Spleen (tissue), 11 donors: ENCODE measurements around the gene KBTBD4. TPM values are rescaled to one million over a fixed set of nuclear protein-coding genes. Genes with fewer than 3 reads are reported as not detected.

Experiments
- DNase-seq: peaks from one replicate; pipeline ENCODE4 v3.0.0-alpha.2; 2020
- H3K27ac ChIP-seq, 8 donors: fragments of 200-600 bp; sonication (generic) in 7 of 8; 1 replicate in 4 of 8; 2 replicates in 4 of 8; pipeline versions ENCODE4 v1.5.0 to v1.8.0; 2016 to 2021; ENCODE audit warnings: inconsistent platforms in 4 of 8, mild to moderate bottlenecking in 4 of 8, moderate library complexity in 1 of 8
- H3K27me3 ChIP-seq, 7 donors: fragments of 200-600 bp; sonication (generic) in 6 of 7; replicated peaks in 1 of 7; 1 replicate in 4 of 7; 2 replicates in 3 of 7; pipeline versions ENCODE4 v1.5.0 to v1.8.0; 2016 to 2021; ENCODE audit warnings: inconsistent platforms in 3 of 7, mild to moderate bottlenecking in 1 of 7
- H3K36me3 ChIP-seq, 6 donors: fragments of 200-600 bp; sonication (generic) in 5 of 6; 1 replicate in 4 of 6; 2 replicates in 2 of 6; pipeline versions ENCODE4 v1.5.0 to v1.8.0; 2016 to 2021; ENCODE audit warnings: inconsistent platforms in 2 of 6
- H3K4me1 ChIP-seq, 6 donors: fragments of 200-600 bp; sonication (generic) in 5 of 6; 1 replicate in 3 of 6; 2 replicates in 3 of 6; pipeline versions ENCODE4 v1.5.0 to v1.8.0; 2016 to 2021; ENCODE audit warnings: inconsistent platforms in 3 of 6
- H3K4me3 ChIP-seq, 8 donors: fragments of 200-600 bp; sonication (generic) in 7 of 8; 1 replicate in 4 of 8; 2 replicates in 4 of 8; pipeline versions ENCODE4 v1.5.0 to v1.8.0; 2016 to 2021; ENCODE audit warnings: inconsistent platforms in 4 of 8, mild to moderate bottlenecking in 4 of 8, moderate library complexity in 2 of 8
- H3K9me3 ChIP-seq, 8 donors: fragments of 200-600 bp; sonication (generic) in 7 of 8; 1 replicate in 4 of 8; 2 replicates in 4 of 8; pipeline versions ENCODE4 v1.5.0 to v1.8.0; 2016 to 2021; ENCODE audit warnings: inconsistent platforms in 4 of 8
- POLR2A ChIP-seq, 3 donors: fragments of 450-650 bp; IDR thresholded peaks; one replicate each; pipeline ENCODE4 v1.5.1; 2017; ENCODE audit warnings: antibody characterized with exemption in 3 of 3, mild to moderate bottlenecking in 1 of 3
- POLR2AphosphoS5 ChIP-seq, 3 donors: sonication (generic); formaldehyde crosslinking; IDR thresholded peaks; one replicate each; pipeline ENCODE4 v1.5.1; 2017; ENCODE audit warnings: antibody characterized with exemption in 3 of 3
- WGBS, 5 donors: extraction: QIAGEN DNeasy Blood & Tissue Kit in 3 of 5; methylation state at CpG; one replicate each; pipeline versions ENCODE4 v1.1.5 to v1.1.7; 2013 to 2018; 5-methylcytosine and 5-hydroxymethylcytosine counted together
- intact Hi-C: fragments of 100-400 bp; cut with DNase I; formaldehyde crosslinking; loops from one replicate; pipeline ENCODE4 v1.15.0; 2023; ENCODE audit warnings: low total_unique reads
- polyA plus RNA-seq, 3 donors: library from polyadenylated mRNA; stranded (reverse); fragments of 200-250 nt; gene quantifications; one replicate each; pipeline ENCODE4 v1.2.1, GENCODE V29; 2013
- total RNA-seq, 7 donors: library from RNA; depleted of rRNA in 3 of 7; stranded (reverse); fragments of >200 nt in 3 of 7; fragmentation: NEBNext Ultra II Directional in 4 of 7; extraction: Animal tissue kit (Norgen Biotek cat#: 25700) in 4 of 7; gene quantifications; one replicate each; pipeline versions ENCODE4 v1.1.0 to v1.2.1, GENCODE V29; 2016 to 2021
- TF ChIP-seq, protein P1 (sequence below), 11 experiments: fragments of 200-600 bp in 7 of 11; fragments of 450-650 bp in 4 of 11; sonication (generic) in 4 of 11; IDR thresholded peaks in 8 of 11; conservative IDR thresholded peaks in 3 of 11; 1 replicate in 7 of 11; 2 replicates in 4 of 11; pipeline versions ENCODE4 v1.4.0 to v1.8.0; 2016 to 2021; ENCODE audit warnings: antibody characterized with exemption in 11 of 11, inconsistent platforms in 4 of 11, mild to moderate bottlenecking in 1 of 11
- donor health status: healthy with polysubstance abuse.
- donor health status: DM: no; HTN: no; CAD: no; lungs with moderate emphysema.
- donor health status: DM: no; HTN: no; CAD: no.
- donor health status: Bipolar disorder and iron deficiency.
- donor health status: healthy.
- donor health status: DM: no; HTN: no; CAD: no.
- donor health status: DM: yes; HTN: yes; CAD: no.

The KBTBD4 gene
- total and polyA plus RNA-seq, 10 donors = 8.7 to 22.4 (median 17.5) TPM

GRCh38 chr11:47605921-47606320 lies 27.2 kb upstream of the KBTBD4 start:
- no peak for TF ChIP-seq POLR2A (IDR thresholded peaks at IDR 0.05)
- TF ChIP-seq POLR2AphosphoS5 (IDR thresholded peaks at IDR 0.05) = no peak
- TF ChIP-seq, protein P1, sequence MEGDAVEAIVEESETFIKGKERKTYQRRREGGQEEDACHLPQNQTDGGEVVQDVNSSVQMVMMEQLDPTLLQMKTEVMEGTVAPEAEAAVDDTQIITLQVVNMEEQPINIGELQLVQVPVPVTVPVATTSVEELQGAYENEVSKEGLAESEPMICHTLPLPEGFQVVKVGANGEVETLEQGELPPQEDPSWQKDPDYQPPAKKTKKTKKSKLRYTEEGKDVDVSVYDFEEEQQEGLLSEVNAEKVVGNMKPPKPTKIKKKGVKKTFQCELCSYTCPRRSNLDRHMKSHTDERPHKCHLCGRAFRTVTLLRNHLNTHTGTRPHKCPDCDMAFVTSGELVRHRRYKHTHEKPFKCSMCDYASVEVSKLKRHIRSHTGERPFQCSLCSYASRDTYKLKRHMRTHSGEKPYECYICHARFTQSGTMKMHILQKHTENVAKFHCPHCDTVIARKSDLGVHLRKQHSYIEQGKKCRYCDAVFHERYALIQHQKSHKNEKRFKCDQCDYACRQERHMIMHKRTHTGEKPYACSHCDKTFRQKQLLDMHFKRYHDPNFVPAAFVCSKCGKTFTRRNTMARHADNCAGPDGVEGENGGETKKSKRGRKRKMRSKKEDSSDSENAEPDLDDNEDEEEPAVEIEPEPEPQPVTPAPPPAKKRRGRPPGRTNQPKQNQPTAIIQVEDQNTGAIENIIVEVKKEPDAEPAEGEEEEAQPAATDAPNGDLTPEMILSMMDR (IDR thresholded peaks at IDR 0.05 in 8 of 11, conservative IDR thresholded peaks at IDR 0.05 in 3 of 11) = no peak
- H3K36me3 ChIP-seq = peaks cover 0 to 7% (median under 1%) of the 10 kb centered on the region in 6 donors
- no peaks in the 10 kb centered on the region for H3K9me3 ChIP-seq
- H3K27ac ChIP-seq = no peak overlapping the region
- peaks cover 0 to 3% (median 0%) of the 10 kb centered on the region in 6 donors for H3K4me1 ChIP-seq
- no peak for DNase-seq
- intact Hi-C loops = no loop called here
- 87 to 96% (median 91%) methylated on average over 3 of the region's 3 CpGs for WGBS, 5 donors
- no peaks in the 10 kb centered on the region for H3K27me3 ChIP-seq
- no peak overlapping the region for H3K4me3 ChIP-seq

GRCh38 chr11:47603295-47603694 lies 24.5 kb upstream of the KBTBD4 start:
- intact Hi-C loops = no loop called here
- 87 to 98% (median 96%) methylated on average over 4 of the region's 4 CpGs for WGBS, 5 donors
- Histone ChIP-seq H3K27me3 (no peaks in the 10 kb centered on the region), H3K36me3 (no peaks in the 10 kb centered on the region), H3K4me3 (no peak overlapping the region), H3K27ac (no peak overlapping the region), H3K4me1 (no peaks in the 10 kb centered on the region), H3K9me3 (no peaks in the 10 kb centered on the region)
- no peak for DNase-seq
- TF ChIP-seq, protein P1 (IDR thresholded peaks at IDR 0.05 in 8 of 11, conservative IDR thresholded peaks at IDR 0.05 in 3 of 11) = no peak
- TF ChIP-seq POLR2A (IDR thresholded peaks at IDR 0.05) = no peak
- TF ChIP-seq POLR2AphosphoS5 (IDR thresholded peaks at IDR 0.05) = no peak

GRCh38 chr11:47599902-47600301 lies 21.1 kb upstream of the KBTBD4 start:
- 72 to 94% (median 79%) methylated on average over 4 of the region's 4 CpGs for WGBS, 5 donors
- H3K4me3 ChIP-seq = no peak overlapping the region
- no peak for DNase-seq
- no peaks in the 10 kb centered on the region for H3K36me3 ChIP-seq
- H3K27me3 ChIP-seq = peaks cover 0 to 13% (median 3%) of the 10 kb centered on the region in 7 donors
- intact Hi-C loops = no loop called here
- TF ChIP-seq, protein P1 (IDR thresholded peaks at IDR 0.05 in 8 of 11, conservative IDR thresholded peaks at IDR 0.05 in 3 of 11) = no peak
- TF ChIP-seq POLR2A (IDR thresholded peaks at IDR 0.05) (no peak), POLR2AphosphoS5 (IDR thresholded peaks at IDR 0.05) (no peak)
- H3K27ac ChIP-seq = no peak overlapping the region
- H3K4me1 ChIP-seq = peaks cover 0 to under 1% (median 0%) of the 10 kb centered on the region in 6 donors
- H3K9me3 ChIP-seq = no peaks in the 10 kb centered on the region

- Histone ChIP-seq H3K27me3 (peaks cover 0 to 41% (median 25%) of the 10 kb centered on the region in 7 donors), H3K4me3 (no peak overlapping the region), H3K36me3 (no peaks in the 10 kb centered on the region), H3K9me3 (no peaks in the 10 kb centered on the region), H3K4me1 (peaks cover 0 to 33% (median 18%) of the 10 kb centered on the region in 6 donors), H3K27ac (no peak overlapping the region)
- WGBS, 5 donors = 89 to 100% (median 97%) methylated on average over 1 of the region's 1 CpG
- peak; percentile 14 for DNase-seq
- intact Hi-C loops = no loop called here
- TF ChIP-seq, protein P1 (IDR thresholded peaks at IDR 0.05 in 8 of 11, conservative IDR thresholded peaks at IDR 0.05 in 3 of 11) = no peak
- TF ChIP-seq POLR2A (IDR thresholded peaks at IDR 0.05) = no peak
These were observed 17.2 kb upstream of the KBTBD4 start for GRCh38 chr11:47595967-47596366.
